C4-2B (cell line): ENCODE data around the gene DUOXA2.

Experiments used
- ZFX ChIP-seq: fragments of 450-650 bp; IDR thresholded peaks from 2 replicates; pipeline ENCODE4 v1.6.1; 2017
- TF ChIP-seq, protein P1 (sequence below): fragments of 450-650 bp; conservative IDR thresholded peaks from 2 replicates; pipeline ENCODE4 v1.5.1; 2017; ENCODE audit warnings: mild to moderate bottlenecking

DNA sequence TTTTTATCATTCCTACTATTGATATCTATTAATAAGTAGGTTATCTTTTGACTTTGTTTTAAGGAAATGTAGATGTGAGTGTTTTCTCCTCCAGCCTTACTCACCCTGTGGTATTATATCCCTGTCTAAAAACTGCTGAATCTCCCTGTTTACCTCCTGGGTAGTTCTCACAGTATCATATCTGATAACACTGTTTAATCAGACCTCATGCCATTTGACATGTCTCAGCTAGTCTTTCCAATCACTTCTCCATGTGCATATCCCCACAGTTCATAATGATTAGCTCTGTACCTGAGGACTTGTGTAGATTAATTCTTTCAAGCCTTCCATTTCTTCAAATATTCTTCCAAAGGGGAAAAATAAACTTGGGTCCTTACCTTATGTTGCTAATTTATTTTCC, 30.9 kb upstream of the DUOXA2 start:
- TF ChIP-seq, protein P1, sequence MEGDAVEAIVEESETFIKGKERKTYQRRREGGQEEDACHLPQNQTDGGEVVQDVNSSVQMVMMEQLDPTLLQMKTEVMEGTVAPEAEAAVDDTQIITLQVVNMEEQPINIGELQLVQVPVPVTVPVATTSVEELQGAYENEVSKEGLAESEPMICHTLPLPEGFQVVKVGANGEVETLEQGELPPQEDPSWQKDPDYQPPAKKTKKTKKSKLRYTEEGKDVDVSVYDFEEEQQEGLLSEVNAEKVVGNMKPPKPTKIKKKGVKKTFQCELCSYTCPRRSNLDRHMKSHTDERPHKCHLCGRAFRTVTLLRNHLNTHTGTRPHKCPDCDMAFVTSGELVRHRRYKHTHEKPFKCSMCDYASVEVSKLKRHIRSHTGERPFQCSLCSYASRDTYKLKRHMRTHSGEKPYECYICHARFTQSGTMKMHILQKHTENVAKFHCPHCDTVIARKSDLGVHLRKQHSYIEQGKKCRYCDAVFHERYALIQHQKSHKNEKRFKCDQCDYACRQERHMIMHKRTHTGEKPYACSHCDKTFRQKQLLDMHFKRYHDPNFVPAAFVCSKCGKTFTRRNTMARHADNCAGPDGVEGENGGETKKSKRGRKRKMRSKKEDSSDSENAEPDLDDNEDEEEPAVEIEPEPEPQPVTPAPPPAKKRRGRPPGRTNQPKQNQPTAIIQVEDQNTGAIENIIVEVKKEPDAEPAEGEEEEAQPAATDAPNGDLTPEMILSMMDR, result no peak
- TF ChIP-seq ZFX, result no peak
